GM18517 (cell line): ENCODE data around the gene SPOCK2.

Source experiments
- ATAC-seq: cut with Tn5 transposase; IDR thresholded peaks from one replicate; pipeline ENCODE4 v1.9.1; 2021; ENCODE audit warnings: mild to moderate bottlenecking, moderate library complexity; ENCODE audit not compliant: unreplicated experiment

SPOCK2 gene

DNA sequence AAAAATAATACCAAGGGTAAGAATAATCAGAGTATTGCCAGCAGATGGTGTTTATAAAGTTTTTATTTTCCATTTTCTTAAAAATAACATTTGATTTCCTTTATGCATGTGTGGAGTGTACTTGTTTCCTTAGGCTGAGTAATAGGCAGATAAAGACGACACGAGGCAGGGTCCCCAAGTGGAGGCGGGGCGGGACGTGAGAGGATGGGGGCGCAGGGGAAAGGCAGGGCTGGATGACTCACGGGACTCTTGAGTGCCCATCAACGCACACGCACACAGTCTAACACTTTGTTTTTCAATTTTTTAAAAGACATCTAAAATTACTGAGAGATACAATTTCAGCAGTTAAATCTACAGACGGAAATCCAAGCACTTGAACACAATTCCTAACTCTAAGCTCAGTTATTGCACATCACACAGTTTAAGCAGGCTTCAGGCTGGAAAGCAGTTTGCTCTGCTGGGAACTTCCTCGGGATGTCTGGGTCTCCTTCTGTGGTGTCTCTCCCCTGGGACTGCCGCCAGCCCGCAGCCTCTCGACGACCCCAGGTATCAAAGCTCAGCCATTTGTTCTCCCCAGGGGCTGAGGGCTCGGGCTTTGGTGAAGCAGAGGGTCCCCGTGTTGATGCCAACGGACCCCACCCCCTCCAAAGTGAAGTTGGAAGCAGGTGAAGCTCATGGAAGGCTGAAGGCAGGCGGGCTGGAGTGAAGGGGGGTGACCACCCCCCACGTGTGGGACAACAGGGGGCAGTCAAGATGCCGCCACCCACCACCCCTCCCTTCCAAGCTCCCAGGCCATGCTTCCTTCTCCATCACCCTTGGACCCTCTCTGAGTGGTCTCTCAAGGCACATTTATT, 29.1 kb downstream of the SPOCK2 start:
- no peak for ATAC-seq

DNA sequence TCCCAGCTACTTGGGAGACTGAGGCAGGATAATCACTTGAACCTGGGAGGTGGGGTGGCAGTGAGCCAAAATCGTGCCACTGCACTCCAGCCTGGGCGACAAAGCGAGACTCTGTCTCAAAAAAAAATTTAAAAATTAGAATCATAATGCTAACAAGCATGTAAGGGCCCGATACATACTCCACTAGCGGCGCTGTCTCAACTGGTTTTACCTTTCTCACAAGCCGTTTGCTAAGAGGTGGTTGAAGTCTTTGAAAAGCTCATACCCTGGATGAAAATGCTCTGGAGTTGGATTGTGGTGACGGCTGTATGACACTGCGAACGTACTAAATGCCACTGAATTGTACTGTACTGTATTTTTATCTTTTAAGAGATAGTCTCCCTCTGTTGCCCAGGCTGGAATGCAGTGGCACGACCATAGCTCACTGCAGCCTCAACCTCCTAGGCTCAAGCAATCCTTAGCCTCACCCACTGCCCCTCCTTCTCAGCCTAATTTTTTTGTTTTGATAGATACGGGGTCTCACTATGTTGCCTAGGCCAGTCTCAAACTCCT, 29.9 kb downstream of the SPOCK2 start:
- no peak for ATAC-seq

DNA sequence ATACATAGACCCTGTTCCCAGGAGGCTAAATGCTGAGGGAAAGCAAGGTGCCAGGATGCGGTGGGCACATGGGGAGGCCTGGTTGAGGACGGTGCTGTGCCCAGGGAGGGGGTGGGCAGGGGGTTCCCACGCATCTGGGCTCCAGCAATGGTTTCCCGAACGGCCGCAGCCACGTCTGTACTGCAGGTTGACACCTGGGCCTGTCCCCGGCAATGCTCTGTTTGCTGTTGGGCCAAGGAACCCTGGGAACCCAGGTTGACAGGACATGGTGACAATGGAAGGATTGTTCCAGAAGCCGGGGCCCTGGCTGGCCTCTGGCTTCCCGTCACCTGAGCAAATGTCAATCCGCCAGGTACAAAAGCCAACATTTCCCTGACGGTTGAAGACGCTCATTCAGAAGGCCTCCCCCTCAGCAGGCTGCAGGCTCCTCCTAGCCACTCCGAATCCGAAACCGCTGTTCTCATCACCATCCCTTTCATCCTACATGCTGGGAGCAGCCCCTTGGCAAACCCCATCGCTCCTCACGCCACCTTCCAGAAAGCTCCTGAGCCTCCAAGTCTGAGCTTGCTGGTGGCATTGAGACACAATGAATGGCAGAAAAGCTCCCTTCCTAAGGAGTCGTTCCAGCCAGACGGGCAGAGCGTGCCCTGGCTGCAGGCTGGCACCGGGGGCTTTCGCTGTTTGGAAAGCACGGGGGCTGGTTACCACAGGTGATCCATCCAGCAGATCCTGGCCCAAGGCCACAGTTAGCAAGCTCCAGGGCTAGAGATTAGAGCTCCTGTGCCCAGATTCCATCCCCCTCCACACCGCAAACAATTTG, 31.2 kb downstream of the SPOCK2 start:
- no peak for ATAC-seq

DNA sequence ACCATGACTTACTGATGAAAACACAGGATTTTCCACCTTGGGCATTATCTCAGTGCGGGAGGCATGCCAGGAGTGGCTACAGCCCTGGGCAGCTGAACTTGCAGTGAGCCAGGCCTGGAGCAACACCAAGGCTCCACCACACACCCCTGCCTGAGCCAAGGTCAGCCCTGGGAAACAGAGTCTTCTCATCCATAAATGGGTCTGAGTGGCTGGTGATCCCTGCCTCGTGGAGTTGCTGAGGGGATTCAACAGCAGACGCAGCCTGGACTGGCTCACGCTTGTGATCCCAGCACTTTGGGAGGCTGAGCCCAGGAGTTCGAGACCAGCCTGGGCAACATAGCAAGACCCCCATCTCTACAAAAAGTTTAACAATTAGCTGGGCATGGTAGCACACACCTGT, 32.2 kb downstream of the SPOCK2 start:
- no peak for ATAC-seq

DNA sequence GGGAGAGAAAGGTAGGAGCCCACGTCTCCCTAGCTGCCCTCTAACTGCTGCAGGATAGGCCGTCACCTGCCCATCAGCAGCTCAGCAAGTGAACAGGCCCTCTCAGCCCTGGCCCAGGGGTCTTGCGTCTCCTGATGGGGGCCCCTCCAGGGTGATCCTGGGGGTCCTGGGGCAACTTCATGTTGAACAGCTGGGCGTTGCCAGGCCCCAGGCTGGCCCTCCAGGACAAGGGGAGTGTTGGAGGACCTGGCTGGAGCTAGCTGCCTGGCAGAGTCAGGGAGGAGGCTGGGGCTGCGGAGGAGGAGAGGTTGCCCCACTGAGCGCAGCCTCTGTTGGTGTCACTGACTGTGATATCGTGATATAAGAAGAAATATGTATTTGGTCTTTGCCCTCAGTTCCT, 34.7 kb downstream of the SPOCK2 start:
- ATAC-seq: no peak

DNA sequence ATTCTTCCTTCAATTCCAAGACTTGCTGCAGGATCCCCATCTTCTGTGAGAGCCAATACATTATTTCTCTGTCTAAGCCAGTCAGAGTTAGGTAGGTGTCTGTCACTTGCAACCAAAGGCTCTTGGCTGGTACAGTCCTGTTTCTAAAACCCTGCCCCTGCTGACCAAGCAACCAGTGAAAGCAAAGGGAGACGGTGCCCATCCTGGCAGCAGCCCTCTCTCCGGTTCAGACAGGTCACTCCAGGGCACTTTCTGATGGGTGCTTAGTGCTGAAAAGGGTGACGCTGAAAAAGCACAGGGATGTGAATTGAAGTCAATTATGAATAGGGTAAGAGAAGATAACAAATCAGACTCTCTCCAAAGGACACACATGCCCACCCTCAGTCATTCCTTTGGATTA, 37.5 kb downstream of the SPOCK2 start:
- no peak for ATAC-seq

DNA sequence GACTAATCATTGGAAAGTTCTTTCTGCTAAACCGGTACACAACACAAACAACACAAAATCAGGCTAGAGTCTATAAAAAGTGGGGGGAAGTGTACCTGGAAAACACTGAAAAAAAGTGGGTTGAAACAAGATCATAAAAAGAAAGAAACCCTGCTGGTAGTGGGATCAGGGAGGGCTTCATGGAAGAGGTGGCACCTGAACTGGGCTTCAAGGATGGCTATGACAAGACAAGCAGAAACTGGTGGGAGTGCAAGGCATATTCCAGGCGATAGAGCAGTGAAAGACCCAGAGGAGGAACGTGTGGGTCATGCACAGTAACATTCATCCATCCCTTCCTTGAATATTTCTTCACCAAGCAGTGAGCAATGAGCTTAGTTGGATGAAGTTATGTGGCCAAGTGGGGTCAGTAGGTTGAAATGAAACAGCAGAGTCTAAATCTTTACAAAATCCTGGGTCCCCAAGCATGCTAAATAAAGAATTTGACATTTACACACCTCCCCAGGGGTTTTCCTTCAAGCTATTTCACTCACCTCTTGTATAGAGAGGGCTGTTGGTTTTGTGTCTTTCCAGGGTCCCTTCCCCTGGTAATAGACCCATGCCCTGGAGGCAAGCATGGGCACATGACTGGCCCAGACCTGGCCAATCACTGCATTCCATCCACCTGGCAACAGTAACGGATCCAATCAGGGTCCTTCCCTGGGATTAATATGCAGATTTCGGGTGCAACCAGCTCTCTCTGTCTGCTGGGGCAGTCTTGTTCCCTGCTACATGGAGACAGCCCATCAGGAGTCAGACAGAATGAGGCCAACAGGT, 38.2 kb downstream of the SPOCK2 start:
- no peak for ATAC-seq

DNA sequence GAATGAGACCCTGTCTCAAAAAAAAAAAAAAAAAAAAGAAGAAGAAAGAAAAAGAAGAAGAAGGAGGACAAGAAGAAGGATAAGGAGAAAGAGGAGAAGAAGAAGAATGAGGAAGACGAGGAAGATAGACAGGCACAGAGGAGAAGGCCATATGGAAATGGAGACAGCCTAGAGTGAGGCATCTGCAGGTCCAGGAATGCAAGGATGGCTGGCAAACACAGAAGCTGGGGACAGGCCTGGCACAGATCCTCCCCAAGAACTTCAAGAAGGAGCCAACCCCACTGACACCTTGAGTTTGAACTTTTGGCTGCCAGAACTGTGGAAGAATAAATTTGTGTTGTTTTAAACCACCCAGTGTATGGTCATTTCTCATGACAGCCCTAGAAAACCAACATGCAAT, 38.9 kb downstream of the SPOCK2 start:
- ATAC-seq: no peak

DNA sequence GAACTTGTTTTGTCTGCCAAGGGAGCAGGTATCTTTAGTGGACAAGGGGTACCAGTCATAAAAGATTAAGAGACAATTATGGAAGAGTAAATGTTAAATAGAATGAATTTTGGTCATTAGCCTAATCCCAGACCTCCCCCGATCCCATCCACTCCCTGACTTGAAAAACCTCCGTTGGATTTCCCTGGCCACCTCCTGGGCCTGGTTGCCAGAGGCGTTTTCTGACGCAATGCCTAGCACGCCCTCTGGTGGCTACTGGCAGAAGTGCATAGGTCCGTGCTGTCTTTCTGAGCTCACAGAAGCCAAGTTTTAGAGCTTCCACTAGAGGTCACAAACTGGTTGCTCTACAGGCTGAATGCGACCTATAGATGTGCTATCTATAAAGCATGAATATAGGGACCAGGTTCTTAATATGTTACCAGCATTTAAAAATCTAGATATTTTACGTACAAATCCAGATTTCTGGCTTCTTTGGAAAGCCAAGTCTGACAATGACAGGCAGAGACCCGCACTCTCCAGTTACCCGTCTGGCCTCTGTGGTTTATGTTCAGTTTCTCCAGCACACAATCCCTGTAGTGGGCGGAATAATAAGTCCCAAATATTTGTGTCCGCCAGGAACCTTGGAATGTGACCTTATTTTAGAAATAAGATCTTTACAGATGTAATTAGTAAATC, 39.8 kb downstream of the SPOCK2 start:
- no peak for ATAC-seq

DNA sequence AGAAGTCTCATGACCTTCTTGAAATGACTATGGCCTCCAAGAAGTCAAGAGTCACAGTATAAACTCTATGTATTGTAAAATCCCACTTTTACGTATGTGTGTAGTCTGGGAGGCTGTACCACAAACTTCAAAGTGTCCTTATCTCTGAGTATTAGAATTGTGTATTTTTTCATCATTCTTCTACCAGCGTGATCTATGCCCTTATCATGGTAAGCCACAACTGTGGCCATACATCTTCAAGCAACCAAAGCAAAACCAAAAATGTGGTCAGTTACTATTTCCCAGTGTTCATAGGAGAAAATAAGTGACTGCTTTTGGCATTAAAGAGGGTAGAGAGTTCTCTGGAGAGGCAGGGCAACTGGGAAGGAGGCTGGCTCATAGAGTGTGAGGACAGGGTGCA, 42.8 kb downstream of the SPOCK2 start:
- no peak for ATAC-seq

DNA sequence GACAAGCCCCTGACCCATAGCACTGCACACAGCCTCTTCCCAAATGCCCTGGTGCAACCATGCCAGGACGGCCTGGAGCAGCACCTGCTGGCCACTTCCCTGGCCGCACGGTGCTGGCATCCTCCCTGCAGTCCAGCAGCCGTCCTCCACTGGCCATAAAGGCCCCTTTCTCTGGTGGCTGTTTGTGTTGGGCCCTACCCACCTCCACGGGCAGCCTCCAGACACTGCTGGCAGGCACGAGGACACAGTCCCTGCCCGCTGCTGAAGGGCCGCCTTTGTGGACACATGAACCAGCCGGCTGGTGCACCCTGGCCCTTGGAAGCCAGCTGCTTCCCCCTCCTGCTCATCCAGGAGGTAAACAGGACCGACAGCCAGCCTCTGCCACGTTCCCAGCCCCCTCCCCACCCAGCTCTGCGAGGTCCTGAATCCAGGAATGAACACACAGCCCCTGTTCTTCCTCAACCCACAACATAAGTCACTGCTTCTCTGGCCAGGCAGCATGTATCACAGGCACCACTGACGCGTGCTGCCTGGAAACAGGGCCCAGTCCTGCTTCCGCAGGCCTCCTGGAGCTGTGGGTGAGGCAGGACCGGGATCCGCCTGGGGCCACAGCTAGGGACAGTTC, 43.8 kb downstream of the SPOCK2 start:
- no peak for ATAC-seq

DNA sequence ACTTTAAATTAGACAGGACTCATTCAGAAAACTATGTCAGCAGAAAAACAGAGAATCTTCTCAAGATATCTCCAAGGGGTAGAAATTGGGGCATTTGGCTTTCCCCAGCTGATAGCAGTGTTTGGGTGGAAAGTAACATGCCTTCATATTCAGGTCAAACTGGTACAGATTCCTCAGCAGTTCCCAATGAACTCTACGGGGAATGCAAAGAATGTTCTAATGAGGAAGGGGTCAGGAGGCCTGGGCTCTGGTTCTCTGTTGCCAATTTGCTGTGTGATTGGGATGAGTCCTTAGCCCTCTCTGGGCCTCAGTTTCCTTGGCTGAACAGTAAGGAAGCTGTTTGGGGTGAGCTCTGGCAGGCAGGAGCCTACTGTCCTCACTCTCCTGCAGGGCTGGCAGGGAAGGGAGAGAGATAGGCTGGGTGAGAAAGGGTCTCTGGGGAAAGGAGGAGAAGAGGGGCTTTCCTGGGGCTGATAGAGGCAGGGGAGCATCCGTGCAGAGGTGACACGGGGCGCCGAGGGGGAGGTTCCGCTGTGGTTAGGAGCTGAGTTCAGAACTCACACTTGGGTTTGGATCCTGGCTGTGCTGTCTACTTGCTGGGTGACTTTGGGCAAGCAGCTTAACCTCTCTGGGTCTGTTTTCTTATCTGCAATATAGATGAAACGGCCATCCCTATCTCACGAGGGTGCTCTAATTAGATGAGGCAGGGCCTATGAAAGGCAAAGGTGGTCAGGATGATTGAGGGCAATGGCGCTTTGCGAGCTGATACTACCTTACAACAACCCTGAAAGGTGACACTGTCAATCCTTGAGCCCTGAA, 45.1 kb downstream of the SPOCK2 start:
- no peak for ATAC-seq

DNA sequence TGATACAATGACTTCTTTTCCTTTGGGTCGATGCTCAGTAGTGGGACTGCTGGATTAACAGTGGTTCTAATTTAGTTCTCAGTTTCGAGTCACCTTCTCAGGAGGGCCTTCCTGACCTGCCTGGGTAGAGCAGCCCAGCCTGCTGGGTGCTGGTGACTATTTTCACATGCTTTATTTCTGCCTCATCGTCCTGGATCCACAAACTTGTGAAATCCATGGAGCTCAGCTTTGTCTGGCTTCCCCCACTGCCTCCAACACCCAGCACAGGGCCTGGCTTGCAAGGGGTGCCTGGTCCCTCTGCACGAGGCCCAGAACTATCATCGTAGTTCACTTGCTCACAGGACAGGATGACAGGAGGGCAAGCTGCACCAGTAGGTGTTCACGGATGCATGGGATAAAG, 46.9 kb downstream of the SPOCK2 start:
- no peak for ATAC-seq

DNA sequence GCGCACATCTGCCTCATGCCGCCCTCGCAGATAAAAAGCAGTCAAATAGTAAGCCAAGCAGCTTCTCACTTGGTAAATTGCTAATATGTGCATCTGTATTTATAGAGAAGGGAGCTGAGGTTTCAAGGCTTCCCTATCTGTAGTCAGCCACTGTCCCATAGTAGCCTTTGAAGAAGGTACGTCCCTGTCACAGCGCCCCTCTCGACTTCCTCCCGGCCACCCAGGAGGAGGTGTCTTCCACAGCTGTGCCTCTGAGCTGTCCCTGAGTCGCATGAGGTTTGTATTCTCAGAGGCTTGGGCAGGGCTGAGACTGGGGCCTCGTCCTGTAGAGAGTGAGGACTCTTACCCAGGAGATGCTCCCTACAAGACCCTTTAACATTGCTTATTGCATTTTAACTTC, 49.0 kb downstream of the SPOCK2 start:
- ATAC-seq: no peak

DNA sequence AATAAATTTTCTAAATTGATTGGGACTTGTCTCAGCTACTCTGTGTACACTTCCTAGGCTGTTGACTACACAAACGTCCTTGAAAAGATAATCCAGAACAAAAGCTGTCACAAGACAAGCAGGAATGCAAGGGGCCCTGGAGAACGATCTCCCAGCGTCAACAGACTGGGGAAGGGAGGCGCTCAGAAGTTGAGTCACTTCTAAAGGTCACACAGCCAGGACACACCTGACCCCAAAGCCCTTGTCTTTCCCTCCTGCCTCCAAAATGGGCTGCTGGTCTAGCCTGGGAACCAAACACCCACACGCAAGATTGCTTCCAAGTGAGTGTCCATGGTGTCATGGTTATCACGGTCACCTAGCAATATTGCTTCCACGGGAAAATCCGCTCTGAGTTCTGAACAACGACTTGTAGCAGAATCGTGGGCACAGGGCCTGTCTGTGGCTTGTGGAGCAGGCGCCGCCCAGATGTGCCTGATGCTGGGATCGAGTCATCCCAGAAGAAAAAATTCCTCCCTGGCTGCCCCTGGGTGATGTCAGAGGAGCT, 49.8 kb downstream of the SPOCK2 start:
- no peak for ATAC-seq

DNA sequence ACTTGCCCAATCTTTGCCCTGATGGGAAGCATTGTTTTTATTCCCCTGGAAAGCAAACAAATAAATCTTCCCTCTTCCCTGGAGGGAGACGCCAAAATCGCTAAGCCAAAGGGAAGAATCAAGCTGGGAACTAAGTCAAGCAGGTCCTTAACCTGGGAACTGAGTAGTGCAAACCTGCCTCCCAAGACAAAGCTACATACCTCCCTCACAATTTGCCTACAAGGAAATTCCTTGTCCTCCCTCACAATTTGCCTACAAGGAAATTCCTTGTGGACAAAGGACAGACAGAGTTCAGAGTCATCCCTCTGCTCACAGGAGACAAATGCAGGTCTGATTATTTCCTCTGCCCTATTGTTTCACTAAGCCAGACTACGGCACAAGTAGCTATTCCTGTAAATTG, 50.5 kb downstream of the SPOCK2 start:
- no peak for ATAC-seq

DNA sequence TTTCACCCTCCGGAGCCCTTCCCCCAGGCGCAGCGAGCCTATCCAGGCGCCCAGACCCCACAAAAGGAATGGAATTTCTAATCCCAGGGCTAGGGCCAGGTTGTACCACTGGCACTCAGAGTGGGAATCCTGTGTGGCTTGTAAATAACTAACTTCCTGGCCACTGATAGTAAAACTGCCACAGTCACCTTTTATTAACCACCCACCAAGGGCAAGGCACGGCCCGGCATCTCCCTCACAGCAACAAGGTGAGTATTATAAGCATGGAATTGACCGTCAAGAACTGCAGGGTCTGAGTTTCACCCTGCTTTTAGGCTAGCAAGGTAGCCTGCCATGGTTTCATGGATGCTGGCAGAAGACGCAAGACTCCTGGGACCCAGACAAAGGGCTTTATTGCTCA, 51.1 kb downstream of the SPOCK2 start:
- ATAC-seq: no peak

DNA sequence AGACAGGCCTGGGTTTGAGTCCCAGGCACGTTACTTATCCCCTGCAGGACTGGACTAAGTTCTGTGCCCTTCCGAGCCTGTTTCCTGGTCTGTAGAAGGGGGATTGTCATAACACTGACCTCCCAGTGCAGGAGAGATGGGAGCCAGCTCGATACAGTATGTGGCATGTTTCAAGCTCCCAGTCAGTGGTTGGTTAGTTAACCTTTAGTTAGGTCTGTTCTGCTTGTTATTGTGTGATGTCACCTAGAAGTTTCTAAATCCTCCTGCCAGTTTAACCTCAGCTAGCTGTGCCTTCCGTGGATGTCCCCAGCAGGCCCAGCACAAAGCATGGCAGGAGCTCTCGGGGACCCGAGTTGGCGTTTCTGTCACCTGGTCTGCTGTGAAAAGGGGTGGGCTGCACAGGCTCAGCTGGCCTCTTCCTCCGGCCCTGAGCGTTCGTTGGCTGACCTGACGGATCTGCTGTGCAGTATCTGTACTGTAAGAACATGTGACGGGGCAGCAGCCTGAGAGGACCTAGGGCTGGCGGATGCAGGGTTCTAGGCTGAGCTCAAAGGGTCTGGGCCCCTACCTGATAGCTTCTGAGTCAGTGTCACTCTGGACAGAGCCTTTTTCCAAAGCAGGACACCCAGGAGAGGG, 53.0 kb downstream of the SPOCK2 start:
- ATAC-seq: no peak

DNA sequence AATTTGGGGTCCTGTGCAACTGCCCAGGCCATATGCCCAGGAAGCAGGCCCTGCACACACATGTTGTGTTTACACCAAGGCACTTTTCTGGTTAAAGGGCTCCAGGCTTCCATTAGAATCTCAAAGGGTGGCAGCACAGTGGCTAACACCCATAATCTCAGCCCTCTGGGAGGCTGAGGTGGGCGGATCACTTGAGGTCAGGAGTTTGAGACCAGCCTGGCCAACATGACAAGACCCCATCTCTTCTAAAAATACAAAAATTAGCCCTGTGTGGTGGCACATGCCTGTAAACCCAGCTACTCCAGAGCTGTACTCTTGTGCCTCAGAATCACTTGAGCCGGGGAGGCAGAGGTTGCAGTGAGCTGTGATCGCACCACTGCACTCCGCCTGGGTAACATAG, 53.6 kb downstream of the SPOCK2 start:
- no peak for ATAC-seq
